Stimulated activated CD4-positive, alpha-beta T cell treated with anti-CD3 and anti-CD28 coated beads, TNF-alpha, amount 100 ng/mL, for 4 hours (primary cell): ENCODE measurements around the gene CORO7.
A peak's percentile ranks its signal among the peaks of the same experiment; 100 is the strongest.
"Not testable (repeated sequence)": the region's sequence is repeated elsewhere in the genome, so short reads cannot be mapped to it uniquely, and the experiment has no call there.

Experiments
- DNase-seq, 3 experiments: peaks; one replicate each; pipeline ENCODE4 v3.0.0-alpha.2; 2020; ENCODE audit warnings: low read depth in 3 of 3

CORO7 gene

GRCh38 chr16:4338125-4338582, 78.2 kb downstream of the CORO7 start:
- DNase-seq, result no peak

- DNase-seq, result no peak
These were observed 78.8 kb downstream of the CORO7 start for GRCh38 chr16:4337540-4338088.

- DNase-seq, result no peak
These were observed 79.5 kb downstream of the CORO7 start for GRCh38 chr16:4336701-4337539.

GRCh38 chr16:4334724-4335495, 81.5 kb downstream of the CORO7 start:
- DNase-seq, result no peak

GRCh38 chr16:4333714-4334113, 82.7 kb downstream of the CORO7 start:
- DNase-seq, result not testable (repeated sequence)

- DNase-seq, result no peak
These were observed 83.1 kb downstream of the CORO7 start for GRCh38 chr16:4333308-4333638.

- DNase-seq, result no peak
These were observed 83.6 kb downstream of the CORO7 start for GRCh38 chr16:4332623-4333307.

- DNase-seq, result no peak
These were observed 84.3 kb downstream of the CORO7 start for GRCh38 chr16:4332083-4332482.

- peak; percentile 46 to 59 (median 50) for DNase-seq
These were observed 86.0 kb downstream of the CORO7 start for GRCh38 chr16:4330277-4330874.

- no peak for DNase-seq
These were observed 87.3 kb downstream of the CORO7 start for GRCh38 chr16:4328782-4329775.

GRCh38 chr16:4328046-4328781, 88.2 kb downstream of the CORO7 start:
- DNase-seq, result peak in 1 of 3 experiments; percentile 28

- no peak for DNase-seq
These were observed 88.9 kb downstream of the CORO7 start for GRCh38 chr16:4327386-4328045.

- no peak for DNase-seq
These were observed 91.1 kb downstream of the CORO7 start for GRCh38 chr16:4325253-4325758.

- no peak for DNase-seq
These were observed 91.7 kb downstream of the CORO7 start for GRCh38 chr16:4324492-4325252.

GRCh38 chr16:4323845-4324488, 92.4 kb downstream of the CORO7 start:
- no peak for DNase-seq

- DNase-seq, result no peak
These were observed 93.1 kb downstream of the CORO7 start for GRCh38 chr16:4323071-4323844.
